ENCODE data around the gene ZNF821.

ZNF821 gene

GRCh38 chr16:71927787-71928186, 43.8 kb upstream of the ZNF821 start:
- Histone ChIP-seq H3K79me2 (ENCODE audit: low read length) (peaks cover 42% of the 10 kb centered on the region), H3K4me1 (ENCODE audit: low read length) (no peaks in the 10 kb centered on the region), H3K9me2 (replicated peaks; ENCODE audit: insufficient read depth, low read length) (no peaks in the 10 kb centered on the region), H3K27ac (ENCODE audit: low read length) (no peak overlapping the region), H3K4me2 (ENCODE audit: low read depth, low read length) (no peak overlapping the region), H3K9ac (ENCODE audit: low read length) (no peak overlapping the region), H3K36me3 (replicated peaks; ENCODE audit: insufficient read depth, low read length) (peaks cover 12% of the 10 kb centered on the region), H2AFZ (ENCODE audit: low read length) (no peak overlapping the region), H3K9me3 (replicated peaks; ENCODE audit: insufficient read depth, low read length) (no peaks in the 10 kb centered on the region), H3K4me3 (ENCODE audit: low read length) (no peak overlapping the region), H4K20me1 (ENCODE audit: insufficient read depth, low read length) (no peaks in the 10 kb centered on the region), H3K27me3 (replicated peaks; ENCODE audit: insufficient read depth, low read length) (no peaks in the 10 kb centered on the region), H3F3A (ENCODE audit: insufficient read depth, low read length) (no peaks in the 10 kb centered on the region)
- TF ChIP-seq EZH2phosphoT487 (IDR thresholded peaks at IDR 0.05; ENCODE audit: low read length) = no peak
- TF ChIP-seq, protein P1, sequence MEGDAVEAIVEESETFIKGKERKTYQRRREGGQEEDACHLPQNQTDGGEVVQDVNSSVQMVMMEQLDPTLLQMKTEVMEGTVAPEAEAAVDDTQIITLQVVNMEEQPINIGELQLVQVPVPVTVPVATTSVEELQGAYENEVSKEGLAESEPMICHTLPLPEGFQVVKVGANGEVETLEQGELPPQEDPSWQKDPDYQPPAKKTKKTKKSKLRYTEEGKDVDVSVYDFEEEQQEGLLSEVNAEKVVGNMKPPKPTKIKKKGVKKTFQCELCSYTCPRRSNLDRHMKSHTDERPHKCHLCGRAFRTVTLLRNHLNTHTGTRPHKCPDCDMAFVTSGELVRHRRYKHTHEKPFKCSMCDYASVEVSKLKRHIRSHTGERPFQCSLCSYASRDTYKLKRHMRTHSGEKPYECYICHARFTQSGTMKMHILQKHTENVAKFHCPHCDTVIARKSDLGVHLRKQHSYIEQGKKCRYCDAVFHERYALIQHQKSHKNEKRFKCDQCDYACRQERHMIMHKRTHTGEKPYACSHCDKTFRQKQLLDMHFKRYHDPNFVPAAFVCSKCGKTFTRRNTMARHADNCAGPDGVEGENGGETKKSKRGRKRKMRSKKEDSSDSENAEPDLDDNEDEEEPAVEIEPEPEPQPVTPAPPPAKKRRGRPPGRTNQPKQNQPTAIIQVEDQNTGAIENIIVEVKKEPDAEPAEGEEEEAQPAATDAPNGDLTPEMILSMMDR (IDR thresholded peaks at IDR 0.05; ENCODE audit: low read length) = no peak
- TF ChIP-seq EZH2 (optimal IDR thresholded peaks at IDR 0.05; ENCODE audit: low read depth, low read length) = no peak
- no peak for DNase-seq

- H3K36me3 ChIP-seq (replicated peaks; ENCODE audit: insufficient read depth, low read length) = peaks cover 16% of the 10 kb centered on the region
- H3K27me3 ChIP-seq (replicated peaks; ENCODE audit: insufficient read depth, low read length) = no peaks in the 10 kb centered on the region
- H3K4me1 ChIP-seq (ENCODE audit: low read length) = no peaks in the 10 kb centered on the region
- H2AFZ ChIP-seq (ENCODE audit: low read length) = no peak overlapping the region
- H3K4me2 ChIP-seq (ENCODE audit: low read depth, low read length) = no peak overlapping the region
- no peaks in the 10 kb centered on the region for H3K9me2 ChIP-seq (replicated peaks; ENCODE audit: insufficient read depth, low read length)
- H3F3A ChIP-seq (ENCODE audit: insufficient read depth, low read length) = no peaks in the 10 kb centered on the region
- no peak overlapping the region for H3K27ac ChIP-seq (ENCODE audit: low read length)
- no peaks in the 10 kb centered on the region for H4K20me1 ChIP-seq (ENCODE audit: insufficient read depth, low read length)
- DNase-seq = no peak
- H3K9ac ChIP-seq (ENCODE audit: low read length) = no peak overlapping the region
- peaks cover 45% of the 10 kb centered on the region for H3K79me2 ChIP-seq (ENCODE audit: low read length)
- no peaks in the 10 kb centered on the region for H3K9me3 ChIP-seq (replicated peaks; ENCODE audit: insufficient read depth, low read length)
- TF ChIP-seq EZH2phosphoT487 (IDR thresholded peaks at IDR 0.05; ENCODE audit: low read length) (no peak), EZH2 (optimal IDR thresholded peaks at IDR 0.05; ENCODE audit: low read depth, low read length) (no peak)
- TF ChIP-seq, protein P1 (IDR thresholded peaks at IDR 0.05; ENCODE audit: low read length) = no peak
- H3K4me3 ChIP-seq (ENCODE audit: low read length) = no peak overlapping the region
Observed at GRCh38 chr16:71927383-71927782, 43.4 kb upstream of the ZNF821 start.

GRCh38 chr16:71924710-71925109, 40.7 kb upstream of the ZNF821 start:
- Histone ChIP-seq H4K20me1 (ENCODE audit: insufficient read depth, low read length) (no peaks in the 10 kb centered on the region), H3K27me3 (replicated peaks; ENCODE audit: insufficient read depth, low read length) (no peaks in the 10 kb centered on the region), H3K27ac (ENCODE audit: low read length) (no peak overlapping the region)

More at GRCh38 chr16:71924710-71925109, 40.7 kb upstream of the ZNF821 start:
- Histone ChIP-seq H3K79me2 (ENCODE audit: low read length) (peaks cover 64% of the 10 kb centered on the region), H3K9me3 (replicated peaks; ENCODE audit: insufficient read depth, low read length) (no peaks in the 10 kb centered on the region), H3K4me1 (ENCODE audit: low read length) (no peaks in the 10 kb centered on the region; the same call in 1 of the 2 replicates), H3F3A (ENCODE audit: insufficient read depth, low read length) (no peaks in the 10 kb centered on the region), H3K4me2 (ENCODE audit: low read depth, low read length) (no peak overlapping the region), H3K9me2 (replicated peaks; ENCODE audit: insufficient read depth, low read length) (no peaks in the 10 kb centered on the region), H2AFZ (ENCODE audit: low read length) (no peak overlapping the region), H3K36me3 (replicated peaks; ENCODE audit: insufficient read depth, low read length) (peaks cover 31% of the 10 kb centered on the region), H3K4me3 (ENCODE audit: low read length) (no peak overlapping the region), H3K9ac (ENCODE audit: low read length) (no peak overlapping the region)
- TF ChIP-seq EZH2 (optimal IDR thresholded peaks at IDR 0.05; ENCODE audit: low read depth, low read length) (no peak), EZH2phosphoT487 (IDR thresholded peaks at IDR 0.05; ENCODE audit: low read length) (no peak)
- TF ChIP-seq, protein P1 (IDR thresholded peaks at IDR 0.05; ENCODE audit: low read length) = no peak
- no peak for DNase-seq
